ENCODE measurements around the gene AUTS2. TPM values are rescaled to one million over a fixed set of nuclear protein-coding genes. Genes with fewer than 3 reads are reported as not detected.
A peak's percentile ranks its signal among the peaks of the same experiment; 100 is the strongest.

Gene AUTS2
- total RNA-seq, 6 donors from 2014 or later, result 38.9 to 151 (median 55.8) TPM

- ATAC-seq (ENCODE audit: low FRiP score in 2 of 2), result peak in 1 of 2 donors; percentile 92
- no peak for DNase-seq
- Histone ChIP-seq H3K9me3 (no peaks in the 10 kb centered on the region), H3K4me3 (no peak overlapping the region), H3K27ac (no peak overlapping the region), H3K36me3 (no peaks in the 10 kb centered on the region), H3K27me3 (no peaks in the 10 kb centered on the region), H3K4me1 (no peaks in the 10 kb centered on the region)
- TF ChIP-seq POLR2A (IDR thresholded peaks at IDR 0.05) (no peak), POLR2AphosphoS5 (IDR thresholded peaks at IDR 0.05) (no peak), EP300 (IDR thresholded peaks at IDR 0.05) (no peak), CTCF (IDR thresholded peaks at IDR 0.05) (no peak)
- WGBS, 2 donors, result 69 to 92% methylated on average over 9 of the region's 9 CpGs
Measured at GRCh38 chr7:70380421-70381015, 782.2 kb downstream of the AUTS2 start.

GRCh38 chr7:70383066-70383782, 784.9 kb downstream of the AUTS2 start:
- no peak for ATAC-seq (ENCODE audit: low FRiP score in 2 of 2)
- Histone ChIP-seq H3K36me3 (no peaks in the 10 kb centered on the region), H3K27ac (no peak overlapping the region), H3K4me1 (no peaks in the 10 kb centered on the region), H3K9me3 (no peaks in the 10 kb centered on the region), H3K4me3 (no peak overlapping the region), H3K27me3 (no peaks in the 10 kb centered on the region)
- DNase-seq, result no peak
- WGBS, 2 donors, result 89 to 95% methylated on average over 3 of the region's 3 CpGs
- no peak for TF ChIP-seq EP300 (IDR thresholded peaks at IDR 0.05)
- no peak for TF ChIP-seq CTCF (IDR thresholded peaks at IDR 0.05)
- TF ChIP-seq POLR2A (IDR thresholded peaks at IDR 0.05), result no peak
- no peak for TF ChIP-seq POLR2AphosphoS5 (IDR thresholded peaks at IDR 0.05)

DNA sequence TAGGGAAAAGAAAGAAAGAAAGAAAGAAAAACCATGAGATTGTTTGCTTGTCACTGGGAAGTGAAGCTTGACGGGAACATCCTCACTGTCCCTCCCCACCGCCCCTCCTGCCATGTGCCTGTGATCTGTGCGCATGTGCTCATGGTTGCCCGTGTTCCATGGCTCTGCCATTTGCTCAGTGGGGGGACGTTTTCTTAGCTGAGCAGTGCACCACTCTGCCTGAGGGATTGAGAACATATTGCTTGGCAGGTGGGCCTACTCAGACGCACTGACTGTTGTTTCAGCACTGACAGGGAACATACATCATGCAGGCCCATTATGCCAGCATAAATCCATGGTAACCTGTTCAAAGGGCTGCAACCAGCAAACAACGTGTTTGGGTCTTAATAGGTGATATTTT, 785.7 kb downstream of the AUTS2 start:
- no peaks in the 10 kb centered on the region for H3K27me3 ChIP-seq
- H3K9me3 ChIP-seq, result no peaks in the 10 kb centered on the region
- H3K4me3 ChIP-seq, result no peak overlapping the region
- TF ChIP-seq EP300 (IDR thresholded peaks at IDR 0.05) (no peak), POLR2AphosphoS5 (IDR thresholded peaks at IDR 0.05) (no peak), CTCF (IDR thresholded peaks at IDR 0.05) (no peak), POLR2A (IDR thresholded peaks at IDR 0.05) (no peak)
- H3K36me3 ChIP-seq, result no peaks in the 10 kb centered on the region
- H3K4me1 ChIP-seq, result no peaks in the 10 kb centered on the region
- 88% methylated on average over 7 of the region's 7 CpGs for WGBS, 2 donors
- no peak overlapping the region for H3K27ac ChIP-seq
- DNase-seq (no peak), ATAC-seq (ENCODE audit: low FRiP score in 2 of 2) (no peak)

DNA sequence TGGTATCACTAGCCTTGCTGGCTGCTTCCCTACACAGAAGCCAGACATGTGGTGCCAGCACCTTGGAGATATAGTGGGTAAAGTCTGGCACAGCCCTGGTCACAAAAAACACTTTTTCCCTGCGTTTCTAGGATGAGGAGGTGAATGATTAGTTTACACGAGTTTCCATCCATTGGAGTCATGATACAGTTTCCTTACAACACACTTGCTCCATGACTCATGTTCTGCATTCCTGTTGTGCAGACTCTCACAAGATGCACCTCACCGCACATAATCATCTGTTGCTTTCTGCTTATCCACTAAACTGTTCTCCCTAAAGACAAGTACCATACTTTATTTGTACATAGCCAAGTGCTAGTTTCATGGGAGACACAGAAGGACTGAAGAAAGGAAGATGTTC, 786.6 kb downstream of the AUTS2 start:
- Histone ChIP-seq H3K4me1 (no peaks in the 10 kb centered on the region), H3K4me3 (no peak overlapping the region), H3K36me3 (no peaks in the 10 kb centered on the region), H3K27ac (no peak overlapping the region), H3K9me3 (no peaks in the 10 kb centered on the region), H3K27me3 (no peaks in the 10 kb centered on the region)
- TF ChIP-seq EP300 (IDR thresholded peaks at IDR 0.05) (no peak), CTCF (IDR thresholded peaks at IDR 0.05) (no peak), POLR2AphosphoS5 (IDR thresholded peaks at IDR 0.05) (no peak), POLR2A (IDR thresholded peaks at IDR 0.05) (no peak)
- ATAC-seq (ENCODE audit: low FRiP score in 2 of 2), result no peak
- 83 to 87% methylated on average over 3 of the region's 3 CpGs for WGBS, 2 donors
- DNase-seq, result no peak

DNA sequence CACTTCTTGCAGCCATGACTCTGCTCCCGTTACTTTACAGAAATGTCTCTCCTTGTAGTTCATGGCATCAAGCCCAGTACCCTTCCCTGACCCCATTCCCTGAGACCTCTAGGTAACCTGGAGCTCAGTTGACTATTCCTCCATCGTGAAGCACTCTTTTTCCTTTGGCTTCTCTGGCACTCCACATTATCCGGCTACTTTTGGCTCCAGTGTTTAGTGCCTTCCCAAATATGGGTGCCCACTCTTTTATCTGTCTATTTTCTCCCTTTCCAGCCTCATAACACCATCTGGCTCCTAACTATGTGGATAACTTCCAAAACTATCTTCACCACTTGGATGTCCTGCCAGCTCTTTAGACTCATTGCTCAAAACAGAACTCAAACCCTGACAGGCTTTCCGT, 788.9 kb downstream of the AUTS2 start:
- DNase-seq (no peak), ATAC-seq (ENCODE audit: low FRiP score in 2 of 2) (peak in 1 of 2 donors; percentile 25)
- no peak overlapping the region for H3K4me3 ChIP-seq
- no peak overlapping the region for H3K27ac ChIP-seq
- no peaks in the 10 kb centered on the region for H3K9me3 ChIP-seq
- H3K36me3 ChIP-seq, result no peaks in the 10 kb centered on the region
- no peaks in the 10 kb centered on the region for H3K27me3 ChIP-seq
- H3K4me1 ChIP-seq, result no peaks in the 10 kb centered on the region
- TF ChIP-seq EP300 (IDR thresholded peaks at IDR 0.05) (no peak), POLR2A (IDR thresholded peaks at IDR 0.05) (no peak), POLR2AphosphoS5 (IDR thresholded peaks at IDR 0.05) (no peak), CTCF (IDR thresholded peaks at IDR 0.05) (no peak)
- WGBS, 2 donors, result 74 to 81% methylated on average over 4 of the region's 4 CpGs
